ENCODE results near the gene SPN. TPM values are rescaled to one million over a fixed set of nuclear protein-coding genes. Genes with fewer than 3 reads are reported as not detected.

SPN gene
- total and polyA plus RNA-seq, 9 of the 15 experiments (the other 6 are each of a cell fraction or from before 2014, with no cell fraction given) = 24.3 to 225 (median 79.4) TPM

DNA sequence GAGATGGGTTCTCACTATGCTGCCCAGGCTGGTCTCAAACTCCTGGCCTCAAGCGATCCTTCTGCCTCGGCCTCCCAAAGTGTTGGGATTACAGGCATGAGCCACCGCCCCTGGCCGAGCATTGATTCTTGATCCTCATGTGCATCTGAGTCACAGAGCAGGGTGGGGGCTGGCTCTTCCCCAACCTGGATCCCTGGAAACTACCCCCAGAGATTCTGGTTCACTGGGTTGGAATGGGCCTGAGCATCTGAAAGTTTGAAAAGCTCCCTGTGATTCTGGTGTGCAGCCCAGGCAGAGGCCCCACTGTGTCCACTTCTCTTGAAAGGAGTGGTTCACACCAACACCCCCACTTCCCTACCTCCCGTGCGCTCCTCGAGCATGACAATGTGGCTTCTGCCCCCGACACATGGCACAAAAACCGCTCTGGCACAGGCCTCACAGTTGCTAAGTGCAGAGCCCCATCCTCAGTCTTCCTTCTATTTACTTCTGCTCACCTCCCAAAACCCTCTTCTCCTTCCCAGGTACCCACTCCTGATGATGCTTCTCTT lies 20.6 kb downstream of the SPN start:
- DNase-seq (ENCODE audit: extremely low read depth in 1 of 4, low spot score in 3 of 4) = no peak
- Histone ChIP-seq H3K4me1 (replicated peaks in 1 of 2; ENCODE audit: control insufficient read depth in 2 of 2, insufficient read depth in 2 of 2, low read length in 2 of 2) (peaks cover 13 to 51% of the 10 kb centered on the region in 2 experiments), H3K4me2 (ENCODE audit: insufficient read depth, low read length) (no peak overlapping the region), H3K27ac (ENCODE audit: extremely low read depth, low read depth, low read length) (no peak overlapping the region), H3K36me3 (ENCODE audit: control insufficient read depth, insufficient read depth, low read length) (peaks cover 58% of the 10 kb centered on the region), H3K9me1 (ENCODE audit: control insufficient read depth, insufficient read depth, low read length) (peaks cover 3% of the 10 kb centered on the region), H3K9me3 (replicated peaks; ENCODE audit: control insufficient read depth, insufficient read depth, low read depth, low read length) (no peaks in the 10 kb centered on the region), H4K20me1 (replicated peaks; ENCODE audit: control insufficient read depth, insufficient read depth, low read length) (0 out of 2 replicates have a peak, but pooled peaks cover 11% of the 10 kb centered on the region), H3K4me3 (no peak overlapping the region), H3K27me3 (ENCODE audit: control insufficient read depth in 2 of 2, insufficient read depth in 2 of 2, low read length in 2 of 2) (no peaks in the 10 kb centered on the region), H3K79me2 (ENCODE audit: control insufficient read depth, insufficient read depth, low read length) (peaks cover 71% of the 10 kb centered on the region), H2AFZ (ENCODE audit: low read depth, low read length) (no peak overlapping the region), H3K9ac (ENCODE audit: insufficient read depth in 1 of 2, low read depth in 2 of 2, low read length in 2 of 2) (no peak overlapping the region; a peak in 1 of 4 replicates)
- ChIA-PET POLR2A (interaction anchor here (1.1 to 1.8 kb wide), 3 partner anchors 10 to 17 kb away, joined by 3 to 5 read pairs (median 4); no protein-coding TSS in a partner anchor), CTCF (ENCODE audit: low intra/inter-chr PET ratio) (no interaction called here)
- FAIRE-seq = no peak
- ATAC-seq = no peak
- in situ Hi-C loops (cut with MboI) (no loop called here), intact Hi-C loops (cut with micrococcal nuclease) (no loop called here)
- no TSS peak for BruUV-seq (replicated peaks)
- 93% methylated on average over 9 of the region's 9 CpGs for WGBS (ENCODE audit: insufficient coverage, low coverage, missing lambda C conversion rate)
- TF ChIP-seq SPI1 (IDR thresholded peaks at IDR 0.05; ENCODE audit: borderline replicate concordance, low read depth, low read length) = no peak
- no peak for TF ChIP-seq CAMTA2 (CRISPR knock-in tag; conservative IDR thresholded peaks at IDR 0.05)
- TF ChIP-seq TOE1 (IDR thresholded peaks at IDR 0.05; ENCODE audit: borderline replicate concordance) = no peak
- no peak for TF ChIP-seq TOE1 (CRISPR knock-in tag; IDR thresholded peaks at IDR 0.05; ENCODE audit: borderline replicate concordance, low read depth)
- no peak for TF ChIP-seq RBM34 (IDR thresholded peaks at IDR 0.05; ENCODE audit: borderline replicate concordance, insufficient read depth, low read length)
- no peak for TF ChIP-seq CREM (IDR thresholded peaks at IDR 0.05; ENCODE audit: low read depth)
- no peak for TF ChIP-seq SRSF3 (IDR thresholded peaks at IDR 0.05; ENCODE audit: insufficient read depth, low read length)
- no peak for TF ChIP-seq HCFC1 (IDR thresholded peaks at IDR 0.05; ENCODE audit: low read depth, low read length)
- TF ChIP-seq, protein P1, sequence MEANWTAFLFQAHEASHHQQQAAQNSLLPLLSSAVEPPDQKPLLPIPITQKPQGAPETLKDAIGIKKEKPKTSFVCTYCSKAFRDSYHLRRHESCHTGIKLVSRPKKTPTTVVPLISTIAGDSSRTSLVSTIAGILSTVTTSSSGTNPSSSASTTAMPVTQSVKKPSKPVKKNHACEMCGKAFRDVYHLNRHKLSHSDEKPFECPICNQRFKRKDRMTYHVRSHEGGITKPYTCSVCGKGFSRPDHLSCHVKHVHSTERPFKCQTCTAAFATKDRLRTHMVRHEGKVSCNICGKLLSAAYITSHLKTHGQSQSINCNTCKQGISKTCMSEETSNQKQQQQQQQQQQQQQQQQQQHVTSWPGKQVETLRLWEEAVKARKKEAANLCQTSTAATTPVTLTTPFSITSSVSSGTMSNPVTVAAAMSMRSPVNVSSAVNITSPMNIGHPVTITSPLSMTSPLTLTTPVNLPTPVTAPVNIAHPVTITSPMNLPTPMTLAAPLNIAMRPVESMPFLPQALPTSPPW (CRISPR knock-in tag; IDR thresholded peaks at IDR 0.05) = no peak
- TF ChIP-seq, protein P2, sequence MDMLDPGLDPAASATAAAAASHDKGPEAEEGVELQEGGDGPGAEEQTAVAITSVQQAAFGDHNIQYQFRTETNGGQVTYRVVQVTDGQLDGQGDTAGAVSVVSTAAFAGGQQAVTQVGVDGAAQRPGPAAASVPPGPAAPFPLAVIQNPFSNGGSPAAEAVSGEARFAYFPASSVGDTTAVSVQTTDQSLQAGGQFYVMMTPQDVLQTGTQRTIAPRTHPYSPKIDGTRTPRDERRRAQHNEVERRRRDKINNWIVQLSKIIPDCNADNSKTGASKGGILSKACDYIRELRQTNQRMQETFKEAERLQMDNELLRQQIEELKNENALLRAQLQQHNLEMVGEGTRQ (CRISPR knock-in tag; IDR thresholded peaks at IDR 0.05) = no peak
- TF ChIP-seq HMG20B (CRISPR knock-in tag; IDR thresholded peaks at IDR 0.05) = no peak
- no peak for TF ChIP-seq OTX1 (CRISPR knock-in tag; IDR thresholded peaks at IDR 0.05)
- TF ChIP-seq, protein P3, sequence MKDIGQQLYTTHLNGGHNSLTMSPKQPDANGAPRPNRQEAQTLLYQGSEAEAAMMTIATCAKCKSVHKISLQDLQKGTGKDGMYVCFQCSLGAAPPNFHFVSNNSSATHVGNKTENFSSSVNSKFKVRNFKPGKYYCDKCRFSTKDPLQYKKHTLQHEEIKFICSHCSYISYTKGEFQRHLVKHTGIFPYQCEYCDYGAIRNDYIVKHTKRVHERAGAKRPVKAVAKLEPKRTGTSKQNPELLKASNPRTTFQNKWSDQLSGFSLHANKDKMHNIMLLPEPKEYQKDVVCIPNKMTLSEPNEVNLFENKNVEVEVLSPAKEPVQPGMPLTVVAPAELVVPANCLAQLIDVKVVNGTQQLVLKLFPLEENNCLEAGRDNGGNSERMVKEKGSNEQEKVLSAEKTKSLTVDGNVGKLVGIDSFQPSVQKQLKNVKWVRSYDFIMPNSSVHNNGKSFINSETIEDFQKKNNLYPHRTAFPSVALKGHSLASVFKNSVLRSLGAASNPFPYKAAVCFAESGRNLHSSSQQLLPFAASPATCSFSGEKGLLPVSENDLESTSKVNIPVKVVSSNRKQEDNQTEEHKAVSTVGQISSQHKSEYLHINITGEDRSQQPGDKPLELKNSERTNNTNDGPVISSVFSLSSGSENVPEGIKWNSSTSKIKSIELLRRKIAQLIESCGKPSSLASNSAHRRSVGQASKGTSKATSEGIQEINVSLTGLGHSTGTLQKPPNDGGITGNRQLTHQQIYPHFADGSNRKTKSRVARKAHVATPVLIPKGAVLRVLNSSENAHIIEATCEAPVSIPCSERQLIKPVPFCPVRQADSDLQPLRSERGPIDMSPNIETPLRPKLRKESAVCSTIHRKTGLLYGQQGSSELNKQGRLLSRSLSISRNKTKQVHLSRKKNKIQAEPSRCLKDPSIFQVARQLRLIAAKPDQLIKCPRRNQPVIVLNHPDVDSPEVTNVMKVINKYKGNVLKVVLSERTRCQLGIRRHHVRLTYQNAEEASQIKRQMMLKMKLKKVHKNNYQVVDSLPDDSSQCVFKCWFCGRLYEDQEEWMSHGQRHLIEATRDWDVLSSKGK (CRISPR knock-in tag; IDR thresholded peaks at IDR 0.05) = no peak
- no peak for TF ChIP-seq FOXJ2 (tag; IDR thresholded peaks at IDR 0.05)
- no peak for TF ChIP-seq HLTF (IDR thresholded peaks at IDR 0.05)
- no peak for TF ChIP-seq ZNF354B (CRISPR knock-in tag; IDR thresholded peaks at IDR 0.05)
- TF ChIP-seq POLR3G (IDR thresholded peaks at IDR 0.05; ENCODE audit: extremely low read depth, insufficient read length, insufficient replicate concordance) = no peak
